Measurements from ENCODE around the gene ACSF3.

DNA sequence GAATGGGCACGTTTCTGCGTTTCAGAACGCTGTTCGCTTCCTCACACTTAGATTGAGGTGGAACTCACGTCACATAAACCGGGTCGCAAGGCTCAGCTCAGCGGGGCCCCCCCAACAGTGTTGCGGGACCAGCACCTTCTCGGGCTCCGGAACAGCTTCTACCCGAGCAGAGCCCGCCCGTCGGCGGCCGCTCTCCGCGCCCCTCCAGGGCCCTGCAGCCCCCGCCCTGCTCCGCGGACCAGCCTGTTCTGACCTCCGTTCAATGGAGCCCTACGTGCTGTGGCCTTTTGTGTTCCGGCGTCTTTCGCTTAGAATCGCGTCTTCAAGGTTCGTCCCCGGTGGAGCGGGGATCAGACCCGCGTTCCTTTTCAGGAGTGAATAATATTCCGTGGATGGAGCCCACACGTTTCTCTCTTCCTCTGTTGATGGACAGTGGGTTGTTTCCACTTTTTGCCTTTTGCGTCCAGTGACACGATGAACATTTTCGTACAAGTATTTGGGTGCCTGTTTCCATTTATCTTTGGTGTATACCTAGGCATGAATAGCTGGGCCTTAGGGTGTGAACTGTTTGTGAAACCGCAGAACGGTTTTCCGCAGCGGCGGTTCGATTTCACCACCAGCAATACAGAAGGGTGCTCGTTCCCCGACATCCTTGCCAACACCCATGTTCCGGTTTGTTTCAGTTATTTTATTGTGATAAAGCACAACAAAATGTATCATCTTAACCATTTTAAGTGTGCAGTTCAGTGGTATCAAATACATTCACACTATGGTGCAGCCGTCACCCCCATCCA lies 109.0 kb downstream of the ACSF3 start:
- TF ChIP-seq, protein P1, sequence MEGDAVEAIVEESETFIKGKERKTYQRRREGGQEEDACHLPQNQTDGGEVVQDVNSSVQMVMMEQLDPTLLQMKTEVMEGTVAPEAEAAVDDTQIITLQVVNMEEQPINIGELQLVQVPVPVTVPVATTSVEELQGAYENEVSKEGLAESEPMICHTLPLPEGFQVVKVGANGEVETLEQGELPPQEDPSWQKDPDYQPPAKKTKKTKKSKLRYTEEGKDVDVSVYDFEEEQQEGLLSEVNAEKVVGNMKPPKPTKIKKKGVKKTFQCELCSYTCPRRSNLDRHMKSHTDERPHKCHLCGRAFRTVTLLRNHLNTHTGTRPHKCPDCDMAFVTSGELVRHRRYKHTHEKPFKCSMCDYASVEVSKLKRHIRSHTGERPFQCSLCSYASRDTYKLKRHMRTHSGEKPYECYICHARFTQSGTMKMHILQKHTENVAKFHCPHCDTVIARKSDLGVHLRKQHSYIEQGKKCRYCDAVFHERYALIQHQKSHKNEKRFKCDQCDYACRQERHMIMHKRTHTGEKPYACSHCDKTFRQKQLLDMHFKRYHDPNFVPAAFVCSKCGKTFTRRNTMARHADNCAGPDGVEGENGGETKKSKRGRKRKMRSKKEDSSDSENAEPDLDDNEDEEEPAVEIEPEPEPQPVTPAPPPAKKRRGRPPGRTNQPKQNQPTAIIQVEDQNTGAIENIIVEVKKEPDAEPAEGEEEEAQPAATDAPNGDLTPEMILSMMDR (conservative IDR thresholded peaks at IDR 0.05 in 1 of 2, IDR thresholded peaks at IDR 0.05 in 1 of 2; ENCODE audit: low read depth in 1 of 2, low read length in 2 of 2): no peak
- TF ChIP-seq EZH2 (IDR thresholded peaks at IDR 0.05; ENCODE audit: low read length, missing control alignments): peak; percentile 76

All from fibroblast of lung (primary cell).